ENCODE results near the gene CYB5D1. TPM values are rescaled to one million over a fixed set of nuclear protein-coding genes. Genes with fewer than 3 reads are reported as not detected.

CYB5D1 gene
- total RNA-seq, 1 donor from 2014 or later, result 17.8 TPM

- no peak for TF ChIP-seq CTCF (IDR thresholded peaks at IDR 0.05; ENCODE audit: borderline replicate concordance)
- H3K27me3 ChIP-seq (ENCODE audit: low read depth), result no peaks in the 10 kb centered on the region
- H3K27ac ChIP-seq (replicated peaks), result peak overlapping the region; percentile 99
- peaks cover 94% of the 10 kb centered on the region for H3K4me1 ChIP-seq
- no peaks in the 10 kb centered on the region for H3K36me3 ChIP-seq
- H3K9me3 ChIP-seq (replicated peaks), result no peaks in the 10 kb centered on the region
- peak overlapping the region; percentile 88 for H3K4me3 ChIP-seq
- no peak for DNase-seq
- intact Hi-C loops (cut with micrococcal nuclease), result no loop called here
Measured at GRCh38 chr17:7838090-7839075, 19.4 kb upstream of the CYB5D1 start.

- no peak for DNase-seq
- peak overlapping the region; percentile 30 for H3K4me3 ChIP-seq
Measured at GRCh38 chr17:7839190-7839875, 18.5 kb upstream of the CYB5D1 start.

GRCh38 chr17:7839876-7840261 is 17.9 kb upstream of the CYB5D1 start:
- intact Hi-C loops (cut with micrococcal nuclease), result no loop called here
- no peaks in the 10 kb centered on the region for H3K27me3 ChIP-seq (ENCODE audit: low read depth)
- peaks cover 92% of the 10 kb centered on the region for H3K4me1 ChIP-seq
- H3K9me3 ChIP-seq (replicated peaks), result no peaks in the 10 kb centered on the region
- no peak overlapping the region for H3K4me3 ChIP-seq
- no peak for DNase-seq
- no peaks in the 10 kb centered on the region for H3K36me3 ChIP-seq
- H3K27ac ChIP-seq (replicated peaks), result peak overlapping the region; percentile 45
- TF ChIP-seq CTCF (IDR thresholded peaks at IDR 0.05; ENCODE audit: borderline replicate concordance), result no peak

More at GRCh38 chr17:7839190-7839875, 18.5 kb upstream of the CYB5D1 start:
- TF ChIP-seq CTCF (IDR thresholded peaks at IDR 0.05; ENCODE audit: borderline replicate concordance), result no peak
- intact Hi-C loops (cut with micrococcal nuclease), result no loop called here
- H3K36me3 ChIP-seq, result no peaks in the 10 kb centered on the region
- H3K4me1 ChIP-seq, result peaks cover 93% of the 10 kb centered on the region
- H3K27me3 ChIP-seq (ENCODE audit: low read depth), result no peaks in the 10 kb centered on the region
- H3K9me3 ChIP-seq (replicated peaks), result no peaks in the 10 kb centered on the region
- H3K27ac ChIP-seq (replicated peaks), result peak overlapping the region; percentile 45

- H3K36me3 ChIP-seq, result peaks cover 1% of the 10 kb centered on the region
- H3K4me3 ChIP-seq, result no peak overlapping the region
- no peaks in the 10 kb centered on the region for H3K27me3 ChIP-seq (ENCODE audit: low read depth)
- no peaks in the 10 kb centered on the region for H3K9me3 ChIP-seq (replicated peaks)
- TF ChIP-seq CTCF (IDR thresholded peaks at IDR 0.05; ENCODE audit: borderline replicate concordance), result no peak
- H3K4me1 ChIP-seq, result peaks cover 93% of the 10 kb centered on the region
- intact Hi-C loops (cut with micrococcal nuclease), result no loop called here
- H3K27ac ChIP-seq (replicated peaks), result peak overlapping the region; percentile 96
- DNase-seq, result no peak
Measured at GRCh38 chr17:7840441-7840840, 17.4 kb upstream of the CYB5D1 start.

- H3K9me3 ChIP-seq (replicated peaks), result no peaks in the 10 kb centered on the region
- peak overlapping the region; percentile 96 for H3K27ac ChIP-seq (replicated peaks)
- TF ChIP-seq CTCF (IDR thresholded peaks at IDR 0.05; ENCODE audit: borderline replicate concordance), result no peak
- DNase-seq, result no peak
- peaks cover 6% of the 10 kb centered on the region for H3K36me3 ChIP-seq
- intact Hi-C loops (cut with micrococcal nuclease), result no loop called here
- H3K27me3 ChIP-seq (ENCODE audit: low read depth), result no peaks in the 10 kb centered on the region
- peaks cover 94% of the 10 kb centered on the region for H3K4me1 ChIP-seq
- peak overlapping the region; percentile 80 for H3K4me3 ChIP-seq
Measured at GRCh38 chr17:7840875-7841274, 16.9 kb upstream of the CYB5D1 start.

All from left ventricle myocardium inferior (tissue), 1 donor.